Testis (tissue), 3 donors: ENCODE data around the gene SERPINE2. TPM values are rescaled to one million over a fixed set of nuclear protein-coding genes. Genes with fewer than 3 reads are reported as not detected.

Experiments
- DNase-seq: peaks from one replicate; pipeline ENCODE4 v3.0.0-alpha.2; 2019
- H3K27ac ChIP-seq, 2 donors: fragments of 200-600 bp; sonication (generic); one replicate each; pipeline ENCODE4 v1.5.1; 2019
- H3K27me3 ChIP-seq: fragments of 200-600 bp; sonication (generic); one replicate; pipeline ENCODE4 v1.5.1; 2019
- H3K36me3 ChIP-seq: fragments of 200-600 bp; sonication (generic); one replicate; pipeline ENCODE4 v1.5.1; 2017; ENCODE audit warnings: low read depth; ENCODE audit errors: missing control alignments
- H3K4me1 ChIP-seq: fragments of 200-600 bp; sonication (generic); one replicate; pipeline ENCODE4 v1.5.1; 2019
- H3K4me3 ChIP-seq, 2 donors: fragments of 200-600 bp; sonication (generic); one replicate each; pipeline ENCODE4 v1.5.1; 2017 to 2019
- H3K9me3 ChIP-seq: fragments of 200-600 bp; sonication (generic); one replicate; pipeline ENCODE4 v1.5.1; 2017
- CTCF ChIP-seq, 3 experiments: fragments of 450-650 bp in 2 of 3; fragments of 200-600 bp in 1 of 3; sonication (generic) in 1 of 3; IDR thresholded peaks; one replicate each; pipeline ENCODE4 v1.5.1; 2016 to 2019; ENCODE audit warnings: antibody characterized with exemption in 3 of 3, mild to moderate bottlenecking in 2 of 3, moderate library complexity in 1 of 3
- POLR2A ChIP-seq: fragments of 450-650 bp; IDR thresholded peaks from one replicate; pipeline ENCODE4 v1.6.1; 2017; ENCODE audit warnings: antibody characterized with exemption, mild to moderate bottlenecking, moderate library complexity
- WGBS, 2 donors: methylation state at CpG; one replicate each; pipeline ENCODE4 v1.1.5; 2018; 5-methylcytosine and 5-hydroxymethylcytosine counted together
- intact Hi-C: fragments of 100-400 bp; cut with DNase I; formaldehyde crosslinking; loops from one replicate; pipeline ENCODE4 v1.15.1; 2023; ENCODE audit warnings: low total_unique reads
- polyA plus RNA-seq: library from polyadenylated mRNA; stranded (reverse); fragments of 350-450 nt; fragmentation: Illumina TruSeq; extraction: RNeasy Lipid Tissue Mini Kit (QIAGEN cat#74804); gene quantifications from one replicate; pipeline ENCODE4 v1.2.3, GENCODE V29; 2014; ENCODE audit warnings: low read depth, low replicate concordance; ENCODE audit not compliant: insufficient read depth
- total RNA-seq, 2 donors: library from RNA; depleted of rRNA; stranded (reverse); fragments of >200 nt; gene quantifications; one replicate each; pipeline ENCODE4 v1.2.3, GENCODE V29; 2016

Gene SERPINE2
- total and polyA plus RNA-seq, 3 donors from 2014 or later = 145 to 220 (median 145) TPM

- no peak for TF ChIP-seq POLR2A
- no peak for TF ChIP-seq CTCF (IDR thresholded peaks at IDR 0.05)
- H3K36me3 ChIP-seq = no peaks in the 10 kb centered on the region
- no peak overlapping the region for H3K27ac ChIP-seq
- no peaks in the 10 kb centered on the region for H3K9me3 ChIP-seq
- WGBS, 2 donors = 67 to 68% methylated on average over 6 of the region's 6 CpGs
- no peaks in the 10 kb centered on the region for H3K27me3 ChIP-seq
- intact Hi-C loops = no loop called here
- H3K4me3 ChIP-seq = no peak overlapping the region
- no peak for DNase-seq
- H3K4me1 ChIP-seq = peaks cover 3% of the 10 kb centered on the region
Observed at GRCh38 chr2:224036731-224037361, 2.2 kb downstream of the SERPINE2 start.

- no peaks in the 10 kb centered on the region for H3K36me3 ChIP-seq
Observed at GRCh38 chr2:224034017-224034416, 5.1 kb downstream of the SERPINE2 start.

GRCh38 chr2:224033601-224034000 lies 5.5 kb downstream of the SERPINE2 start:
- intact Hi-C loops = no loop called here

More at GRCh38 chr2:224034017-224034416, 5.1 kb downstream of the SERPINE2 start:
- H3K4me3 ChIP-seq = no peak overlapping the region
- intact Hi-C loops = no loop called here
- no peaks in the 10 kb centered on the region for H3K9me3 ChIP-seq
- TF ChIP-seq CTCF (IDR thresholded peaks at IDR 0.05) = no peak
- no peak for TF ChIP-seq POLR2A
- WGBS, 2 donors = 82 to 85% methylated on average over 5 of the region's 5 CpGs
- no peak overlapping the region for H3K27ac ChIP-seq
- H3K27me3 ChIP-seq = no peaks in the 10 kb centered on the region
- H3K4me1 ChIP-seq = peaks cover 3% of the 10 kb centered on the region
- no peak for DNase-seq

DNA sequence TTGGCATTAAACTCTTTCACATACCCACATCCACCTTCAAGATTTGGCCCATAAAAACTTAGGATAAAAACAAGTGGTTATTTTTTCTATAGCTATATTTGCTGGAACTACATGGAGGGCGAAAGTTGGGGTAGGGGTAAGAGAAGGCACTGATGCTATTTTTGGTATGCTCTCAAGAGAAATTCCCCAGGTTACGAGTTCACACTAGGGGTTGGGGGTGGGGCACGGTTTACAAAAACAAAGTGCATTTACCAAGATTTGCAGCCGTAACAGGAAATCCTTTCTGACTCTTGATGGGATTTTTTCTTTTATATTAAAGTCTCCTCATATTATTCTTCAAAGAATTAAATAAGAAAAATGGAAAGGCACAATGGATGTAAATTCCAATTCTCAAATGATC lies 6.8 kb downstream of the SERPINE2 start:
- H3K9me3 ChIP-seq = no peaks in the 10 kb centered on the region
- 36 to 53% methylated on average over 4 of the region's 4 CpGs for WGBS, 2 donors
- H3K4me1 ChIP-seq = peaks cover 3% of the 10 kb centered on the region
- no peaks in the 10 kb centered on the region for H3K27me3 ChIP-seq
- no peak overlapping the region for H3K27ac ChIP-seq
- TF ChIP-seq POLR2A (no peak), CTCF (IDR thresholded peaks at IDR 0.05) (no peak)
- DNase-seq = no peak
- H3K36me3 ChIP-seq = no peaks in the 10 kb centered on the region
- H3K4me3 ChIP-seq = no peak overlapping the region
- intact Hi-C loops = no loop called here

More at GRCh38 chr2:224033601-224034000, 5.5 kb downstream of the SERPINE2 start:
- no peaks in the 10 kb centered on the region for H3K9me3 ChIP-seq
- H3K27me3 ChIP-seq = no peaks in the 10 kb centered on the region
- no peak overlapping the region for H3K4me3 ChIP-seq
- TF ChIP-seq CTCF (IDR thresholded peaks at IDR 0.05) (no peak), POLR2A (no peak)
- no peak overlapping the region for H3K27ac ChIP-seq
- H3K4me1 ChIP-seq = peaks cover 3% of the 10 kb centered on the region
- H3K36me3 ChIP-seq = no peaks in the 10 kb centered on the region
- 81 to 86% methylated on average over 3 of the region's 3 CpGs for whole genome bisulfite sequencing, 2 donors
- DNase-seq = no peak

- no peaks in the 10 kb centered on the region for H3K4me1 ChIP-seq
- peak overlapping the region; percentile 38 to 44 for H3K4me3 ChIP-seq
- no peaks in the 10 kb centered on the region for H3K36me3 ChIP-seq
- TF ChIP-seq POLR2A (no peak), CTCF (IDR thresholded peaks at IDR 0.05) (no peak)
- WGBS, 2 donors = 39 to 75% methylated on average over 13 of the region's 13 CpGs
- H3K27me3 ChIP-seq = no peaks in the 10 kb centered on the region
- H3K27ac ChIP-seq = peak overlapping the region in 1 of 2 donors; percentile 39
- H3K9me3 ChIP-seq = no peaks in the 10 kb centered on the region
- DNase-seq = peak; percentile 84
- intact Hi-C loops = no loop called here
Observed at GRCh38 chr2:224031358-224031970, 7.6 kb downstream of the SERPINE2 start.
